Mesothelial cell of epicardium (in vitro differentiated cells): Measurements from ENCODE around the gene FGF9. TPM values are rescaled to one million over a fixed set of nuclear protein-coding genes. Genes with fewer than 3 reads are reported as not detected.

Source experiments
- DNase-seq, 2 experiments: peaks; one replicate each; pipeline ENCODE4 v3.0.0; 2021; ENCODE audit warnings: low spot score in 2 of 2; ENCODE audit not compliant: unreplicated experiment in 2 of 2
- H3K27ac Mint-ChIP-seq: 2 replicates; pipeline ENCODE4 v1.8.0; 2021; ENCODE audit warnings: mixed read lengths
- H3K27me3 Mint-ChIP-seq: 2 replicates; pipeline ENCODE4 v1.8.0; 2021; ENCODE audit warnings: low read depth, mixed read lengths
- H3K36me3 Mint-ChIP-seq: 2 replicates; pipeline ENCODE4 v1.8.0; 2021; ENCODE audit warnings: mixed read lengths
- H3K4me1 Mint-ChIP-seq: 2 replicates; pipeline ENCODE4 v1.8.0; 2021; ENCODE audit warnings: mixed read lengths
- H3K4me3 Mint-ChIP-seq: 2 replicates; pipeline ENCODE4 v1.8.0; 2021; ENCODE audit warnings: mild to moderate bottlenecking, moderate library complexity, mixed read lengths
- H3K9me3 Mint-ChIP-seq: 2 replicates; pipeline ENCODE4 v1.8.0; 2021; ENCODE audit warnings: mixed read lengths
- total RNA-seq: library from RNA; stranded (reverse); gene quantifications from 3 replicates; pipeline ENCODE4 v1.2.1, GENCODE V29; 2021
- TF ChIP-seq, protein P1 (sequence below): fragments of 200-600 bp; sonication (generic); IDR thresholded peaks from one replicate; pipeline ENCODE4 v1.5.0; 2021; ENCODE audit warnings: antibody characterized with exemption; ENCODE audit not compliant: unreplicated experiment

The FGF9 gene
- total RNA-seq, 1 donor from 2014 or later, result 17.3 TPM

DNA sequence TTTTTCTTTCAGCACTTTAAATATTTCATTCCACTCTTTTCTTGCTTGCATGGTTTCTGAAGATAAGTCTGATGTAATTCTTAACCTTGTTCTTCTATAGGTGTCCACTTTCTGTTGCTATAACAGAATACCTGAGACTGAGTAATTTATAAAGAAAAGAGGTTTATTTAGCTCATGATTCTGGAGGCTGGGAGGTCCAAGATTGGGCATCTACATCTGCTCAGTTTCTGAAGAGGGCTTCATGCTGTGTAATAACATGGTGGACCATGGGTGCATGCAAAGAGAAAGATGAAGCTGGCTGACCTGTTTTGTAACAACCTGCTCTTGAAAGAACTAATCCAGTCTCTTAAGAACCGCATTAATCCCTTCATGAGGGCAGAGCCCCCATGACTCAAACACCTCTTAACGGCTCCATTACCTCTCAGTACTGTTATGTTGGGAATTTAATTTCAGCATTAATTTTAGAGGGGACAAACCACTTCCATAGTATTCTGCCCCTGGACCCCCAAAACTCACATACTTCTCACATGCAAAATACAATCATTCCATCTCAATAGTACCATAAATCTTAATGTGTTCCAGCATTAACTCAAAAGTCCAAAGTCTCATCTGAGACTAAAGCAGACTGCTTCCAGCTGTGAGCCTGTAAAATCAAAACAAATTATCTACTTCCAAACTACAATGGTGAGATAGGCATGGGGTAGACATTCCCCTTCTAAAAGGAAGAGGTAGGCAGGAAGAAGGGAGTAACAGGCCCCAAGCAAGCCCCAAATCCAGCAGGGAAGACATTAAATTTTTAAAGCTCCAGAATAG is 9.6 kb upstream of the FGF9 start:
- Mint-ChIP-seq H3K27ac (no peak overlapping the region), H3K36me3 (peaks cover 10% of the 10 kb centered on the region), H3K4me3 (no peak overlapping the region), H3K27me3 (no peaks in the 10 kb centered on the region), H3K9me3 (peaks cover 20% of the 10 kb centered on the region), H3K4me1 (no peaks in the 10 kb centered on the region)
- no peak for DNase-seq
- TF ChIP-seq, protein P1, sequence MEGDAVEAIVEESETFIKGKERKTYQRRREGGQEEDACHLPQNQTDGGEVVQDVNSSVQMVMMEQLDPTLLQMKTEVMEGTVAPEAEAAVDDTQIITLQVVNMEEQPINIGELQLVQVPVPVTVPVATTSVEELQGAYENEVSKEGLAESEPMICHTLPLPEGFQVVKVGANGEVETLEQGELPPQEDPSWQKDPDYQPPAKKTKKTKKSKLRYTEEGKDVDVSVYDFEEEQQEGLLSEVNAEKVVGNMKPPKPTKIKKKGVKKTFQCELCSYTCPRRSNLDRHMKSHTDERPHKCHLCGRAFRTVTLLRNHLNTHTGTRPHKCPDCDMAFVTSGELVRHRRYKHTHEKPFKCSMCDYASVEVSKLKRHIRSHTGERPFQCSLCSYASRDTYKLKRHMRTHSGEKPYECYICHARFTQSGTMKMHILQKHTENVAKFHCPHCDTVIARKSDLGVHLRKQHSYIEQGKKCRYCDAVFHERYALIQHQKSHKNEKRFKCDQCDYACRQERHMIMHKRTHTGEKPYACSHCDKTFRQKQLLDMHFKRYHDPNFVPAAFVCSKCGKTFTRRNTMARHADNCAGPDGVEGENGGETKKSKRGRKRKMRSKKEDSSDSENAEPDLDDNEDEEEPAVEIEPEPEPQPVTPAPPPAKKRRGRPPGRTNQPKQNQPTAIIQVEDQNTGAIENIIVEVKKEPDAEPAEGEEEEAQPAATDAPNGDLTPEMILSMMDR, result no peak

DNA sequence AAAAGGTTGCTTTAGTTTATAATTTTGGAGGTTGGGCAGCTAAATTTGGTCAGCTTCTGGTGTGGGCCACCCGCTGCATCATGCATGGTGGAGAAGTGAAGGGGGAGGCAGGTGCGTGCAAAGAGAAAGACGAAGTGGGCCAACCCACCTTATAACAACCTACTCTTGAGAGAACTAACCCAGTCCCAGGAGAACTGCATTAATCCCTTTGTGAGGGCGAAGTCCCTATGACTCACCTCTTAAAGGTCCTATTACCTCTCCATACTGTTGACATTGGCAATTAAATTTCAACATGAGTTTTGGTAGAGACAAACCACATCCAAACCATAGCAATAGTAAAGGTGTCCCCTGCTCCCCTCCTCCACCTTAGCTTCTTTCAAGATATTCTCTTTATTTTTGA is 7.7 kb upstream of the FGF9 start:
- Mint-ChIP-seq H3K9me3 (peaks cover 12% of the 10 kb centered on the region), H3K4me3 (no peak overlapping the region), H3K27ac (no peak overlapping the region)

DNA sequence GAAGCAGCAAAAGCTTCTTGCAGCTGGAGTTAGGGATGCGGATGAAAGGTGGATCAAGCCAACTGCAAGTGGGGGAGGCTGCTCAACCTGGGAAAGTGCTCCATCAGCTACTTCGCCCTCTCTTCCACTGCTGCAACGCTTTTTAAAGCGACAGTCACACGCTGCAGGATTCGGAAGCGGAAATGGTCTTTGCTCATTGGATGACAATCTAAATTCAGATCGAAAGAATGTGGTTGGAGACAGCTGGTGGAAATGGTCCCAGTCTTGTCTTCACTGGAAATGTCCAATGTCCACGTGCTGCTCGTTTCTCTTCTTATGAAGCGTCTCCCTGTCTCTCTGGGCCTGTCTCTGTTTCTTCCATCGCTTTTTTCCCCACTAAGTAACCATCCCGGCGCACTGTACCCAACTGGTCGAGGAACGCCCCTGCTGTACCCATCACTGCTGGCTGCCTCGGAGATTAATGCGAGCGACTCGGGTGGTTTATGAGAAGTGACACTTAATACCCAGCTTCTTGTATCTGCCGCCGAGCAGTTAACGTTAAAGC is 2.1 kb upstream of the FGF9 start:
- H3K4me1 Mint-ChIP-seq, result peaks cover 38% of the 10 kb centered on the region
- H3K27ac Mint-ChIP-seq, result peak overlapping the region; percentile 95

More for the DNA sequence above, 7.7 kb upstream of the FGF9 start:
- TF ChIP-seq, protein P1, result no peak
- Mint-ChIP-seq H3K27me3 (peaks cover 2% of the 10 kb centered on the region), H3K36me3 (peaks cover 7% of the 10 kb centered on the region), H3K4me1 (no peaks in the 10 kb centered on the region)
- DNase-seq, result no peak

DNA sequence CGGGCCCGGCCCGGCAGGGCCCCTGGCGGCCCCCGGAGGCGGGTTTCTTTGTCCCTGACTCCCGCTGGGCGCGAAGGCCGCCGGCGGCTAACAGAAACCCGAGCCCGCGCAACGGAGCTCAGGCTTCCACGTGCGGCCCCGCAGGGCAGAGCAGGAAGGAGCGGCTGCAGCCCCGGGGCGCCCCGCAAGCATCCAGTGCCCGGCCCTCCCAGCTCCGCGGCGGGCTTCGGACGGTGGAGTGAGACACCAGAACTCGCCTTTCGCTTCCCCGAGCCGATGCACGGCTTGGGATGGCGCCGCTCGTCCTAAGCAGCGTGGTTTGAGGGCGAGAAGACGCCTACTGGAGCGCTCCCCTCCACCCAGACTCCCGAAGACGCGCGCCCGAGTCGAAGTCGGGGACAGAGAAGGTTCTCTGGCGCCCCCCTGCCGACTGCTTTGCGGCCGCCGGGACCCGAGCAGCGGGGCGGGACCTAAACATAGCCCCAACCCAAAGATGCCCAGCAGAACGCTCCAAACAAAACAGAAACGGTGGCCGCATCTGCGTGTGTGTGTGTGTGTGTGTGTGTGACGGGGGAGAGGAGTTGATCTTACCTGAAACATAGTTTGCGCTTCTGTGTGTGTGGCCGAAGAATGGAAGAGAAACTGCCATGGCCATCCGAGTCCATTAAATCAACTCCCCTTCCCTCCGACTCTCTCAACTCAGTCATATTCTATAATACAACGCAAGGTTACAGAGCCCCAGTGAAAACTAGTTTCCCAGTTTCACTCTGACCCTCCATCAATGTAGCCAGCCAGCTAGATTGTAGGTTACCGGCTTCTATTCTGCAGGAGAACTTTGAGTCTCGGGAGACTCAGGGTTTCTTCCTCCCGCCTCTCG is 629 bp upstream of the FGF9 start:
- H3K27ac Mint-ChIP-seq, result peak overlapping the region; percentile 91
- H3K4me3 Mint-ChIP-seq, result peak overlapping the region; percentile 90
- DNase-seq, result peak; percentile 52 to 80

More for the DNA sequence above, 2.1 kb upstream of the FGF9 start:
- Mint-ChIP-seq H3K36me3 (peaks cover 1% of the 10 kb centered on the region), H3K27me3 (peaks cover 25% of the 10 kb centered on the region), H3K9me3 (no peaks in the 10 kb centered on the region), H3K4me3 (peak overlapping the region; percentile 90)
- DNase-seq, result no peak
- TF ChIP-seq, protein P1, result no peak

More for the DNA sequence above, 629 bp upstream of the FGF9 start:
- Mint-ChIP-seq H3K9me3 (no peaks in the 10 kb centered on the region), H3K4me1 (peaks cover 40% of the 10 kb centered on the region), H3K36me3 (peaks cover 1% of the 10 kb centered on the region), H3K27me3 (peaks cover 28% of the 10 kb centered on the region)
- TF ChIP-seq, protein P1, result peak; percentile 19
